Glomerular visceral epithelial cell (primary cell): Measurements from ENCODE around the gene PTBP1.
"Not testable (repeated sequence)": the region's sequence is repeated elsewhere in the genome, so short reads cannot be mapped to it uniquely, and the experiment has no call there.

Experiments
- DNase-seq: peaks from one replicate; pipeline ENCODE4 v3.0.0-alpha.2; 2016; ENCODE audit errors: extremely low spot score

Gene PTBP1

GRCh38 chr19:853614-854220, 56.5 kb downstream of the PTBP1 start:
- not testable (repeated sequence) for DNase-seq

- DNase-seq = no peak
Measured at GRCh38 chr19:854549-854948, 57.3 kb downstream of the PTBP1 start.

- no peak for DNase-seq
Measured at GRCh38 chr19:855142-855541, 57.9 kb downstream of the PTBP1 start.

- no peak for DNase-seq
Measured at GRCh38 chr19:855566-856120, 58.4 kb downstream of the PTBP1 start.

GRCh38 chr19:858284-858683, 61.0 kb downstream of the PTBP1 start:
- no peak for DNase-seq

- DNase-seq = no peak
Measured at GRCh38 chr19:858868-859843, 61.9 kb downstream of the PTBP1 start, which contains the start of gene CFD. CFD (plus strand) TSS chr19:859664; CDS start chr19:859690, 26 bp downstream.

- no peak for DNase-seq
Measured at GRCh38 chr19:861141-861755, 64.0 kb downstream of the PTBP1 start.
